Epithelial cell of esophagus (primary cell): ENCODE data around the gene IFNE.

Experiments
- DNase-seq: peaks from one replicate; pipeline ENCODE4 v3.0.0; 2010; ENCODE audit warnings: low read depth
- H3K4me3 ChIP-seq: 2 replicates; pipeline ENCODE4 v1.5.1; 2011; ENCODE audit warnings: mild to moderate bottlenecking, low read length, control low read depth
- TF ChIP-seq, protein P1 (sequence below): IDR thresholded peaks from 2 replicates; pipeline ENCODE4 v1.5.1; 2011; ENCODE audit warnings: low read depth, mild to moderate bottlenecking, low read length, control low read depth, inconsistent platforms; ENCODE audit not compliant: insufficient read depth; ENCODE audit errors: missing control alignments

The IFNE gene

DNA sequence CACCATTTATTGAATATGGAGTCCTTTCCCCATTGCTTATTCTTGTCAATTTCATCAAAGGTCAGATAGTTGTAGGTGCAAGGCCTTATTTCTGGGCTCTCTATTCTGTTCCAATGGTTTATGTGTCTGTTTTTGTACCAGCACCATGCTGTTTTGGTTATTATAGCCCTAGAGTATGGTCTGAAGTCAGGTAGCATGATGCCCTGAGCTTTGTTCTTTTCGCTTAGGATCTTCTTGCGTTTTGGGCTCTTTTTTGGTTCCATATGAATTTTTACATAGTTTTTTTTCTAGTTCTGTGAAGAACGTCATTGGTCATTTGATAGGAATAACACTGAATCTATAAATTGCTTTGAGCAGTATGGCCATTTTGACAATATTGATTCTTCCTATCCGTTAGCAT, 40.2 kb upstream of the IFNE start:
- TF ChIP-seq, protein P1, sequence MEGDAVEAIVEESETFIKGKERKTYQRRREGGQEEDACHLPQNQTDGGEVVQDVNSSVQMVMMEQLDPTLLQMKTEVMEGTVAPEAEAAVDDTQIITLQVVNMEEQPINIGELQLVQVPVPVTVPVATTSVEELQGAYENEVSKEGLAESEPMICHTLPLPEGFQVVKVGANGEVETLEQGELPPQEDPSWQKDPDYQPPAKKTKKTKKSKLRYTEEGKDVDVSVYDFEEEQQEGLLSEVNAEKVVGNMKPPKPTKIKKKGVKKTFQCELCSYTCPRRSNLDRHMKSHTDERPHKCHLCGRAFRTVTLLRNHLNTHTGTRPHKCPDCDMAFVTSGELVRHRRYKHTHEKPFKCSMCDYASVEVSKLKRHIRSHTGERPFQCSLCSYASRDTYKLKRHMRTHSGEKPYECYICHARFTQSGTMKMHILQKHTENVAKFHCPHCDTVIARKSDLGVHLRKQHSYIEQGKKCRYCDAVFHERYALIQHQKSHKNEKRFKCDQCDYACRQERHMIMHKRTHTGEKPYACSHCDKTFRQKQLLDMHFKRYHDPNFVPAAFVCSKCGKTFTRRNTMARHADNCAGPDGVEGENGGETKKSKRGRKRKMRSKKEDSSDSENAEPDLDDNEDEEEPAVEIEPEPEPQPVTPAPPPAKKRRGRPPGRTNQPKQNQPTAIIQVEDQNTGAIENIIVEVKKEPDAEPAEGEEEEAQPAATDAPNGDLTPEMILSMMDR: no peak
- no peak for DNase-seq
- no peak overlapping the region for H3K4me3 ChIP-seq

DNA sequence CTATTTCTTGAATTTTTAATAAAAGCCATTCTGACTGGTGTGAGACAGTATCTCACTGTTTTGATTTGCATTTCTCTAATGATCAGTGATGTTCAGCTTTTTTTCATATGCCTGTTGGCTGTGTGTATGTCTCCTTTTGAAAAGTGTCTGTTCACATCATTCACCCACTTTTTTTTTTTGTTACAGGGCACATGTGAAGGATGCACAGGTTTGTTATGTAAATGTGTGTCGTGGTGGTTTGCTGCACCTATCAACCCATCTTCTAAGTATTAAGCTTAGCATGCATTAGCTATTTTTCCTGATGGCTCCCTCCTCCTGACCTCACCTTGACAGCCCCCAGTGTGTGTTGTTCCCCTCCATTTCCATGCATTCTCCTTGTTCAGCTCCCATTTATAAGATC, 39.3 kb upstream of the IFNE start:
- DNase-seq: no peak
- no peak overlapping the region for H3K4me3 ChIP-seq
- TF ChIP-seq, protein P1: no peak

DNA sequence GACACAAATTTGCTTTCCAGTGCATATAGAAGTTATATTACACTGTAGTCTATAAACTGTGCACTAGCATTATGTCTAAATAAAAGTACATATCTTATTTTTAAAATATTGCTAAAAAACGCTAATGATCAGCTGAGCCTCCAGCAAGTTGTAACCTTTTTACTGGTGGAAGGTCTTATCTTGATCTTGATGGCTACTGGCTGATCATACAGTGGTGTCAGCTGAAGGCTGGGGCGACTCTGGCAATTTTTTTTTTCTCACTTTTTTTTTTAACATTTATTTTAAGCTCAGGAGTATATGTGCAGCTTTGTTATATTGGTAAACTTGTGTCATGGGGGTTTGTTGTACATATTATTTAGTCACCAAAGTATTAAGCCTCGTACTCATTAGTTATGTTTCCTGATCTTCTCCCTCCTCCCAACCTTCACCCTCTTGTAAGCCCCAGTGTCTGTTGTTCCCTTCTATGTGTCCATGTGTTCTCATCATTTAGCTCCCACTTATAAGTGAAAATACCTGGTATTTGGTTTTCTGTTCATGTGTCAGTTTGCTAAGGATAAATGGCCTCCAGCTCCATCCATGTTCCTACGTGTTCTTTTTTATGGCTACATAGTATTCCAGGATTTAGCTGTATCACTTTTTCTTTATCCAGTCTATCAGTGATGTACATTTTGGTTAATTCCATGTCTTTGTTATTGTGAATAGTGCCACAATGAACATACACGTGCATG, 38.6 kb upstream of the IFNE start:
- TF ChIP-seq, protein P1: no peak
- H3K4me3 ChIP-seq: no peak overlapping the region
- DNase-seq: no peak

DNA sequence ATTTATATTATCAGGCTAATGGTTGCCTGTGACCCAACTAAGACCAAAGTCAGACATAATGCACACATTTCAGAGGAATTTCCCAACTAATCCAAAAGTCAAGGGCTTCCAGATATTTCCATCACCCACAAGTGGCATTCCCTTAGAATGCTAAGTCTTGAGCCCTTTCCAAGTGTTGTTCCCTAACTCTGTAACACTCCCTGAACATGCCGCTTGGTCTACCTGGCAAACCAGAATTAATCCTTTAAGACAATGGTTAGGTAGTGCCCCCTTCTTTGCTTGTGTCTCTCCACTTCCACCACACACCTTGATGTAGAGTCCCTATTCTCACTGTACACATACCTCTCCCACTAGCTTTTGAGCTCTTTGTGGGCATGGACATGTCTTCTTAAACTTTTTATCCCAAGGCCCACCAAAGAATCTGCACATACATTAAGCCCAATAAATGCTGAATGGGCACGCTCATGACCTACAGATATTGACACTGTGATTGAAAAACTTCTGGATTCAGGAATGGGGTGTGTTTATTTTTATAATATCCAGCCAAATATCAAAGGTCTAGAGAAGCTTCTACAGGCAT, 37.8 kb upstream of the IFNE start:
- no peak for DNase-seq
- no peak overlapping the region for H3K4me3 ChIP-seq
- TF ChIP-seq, protein P1: no peak

DNA sequence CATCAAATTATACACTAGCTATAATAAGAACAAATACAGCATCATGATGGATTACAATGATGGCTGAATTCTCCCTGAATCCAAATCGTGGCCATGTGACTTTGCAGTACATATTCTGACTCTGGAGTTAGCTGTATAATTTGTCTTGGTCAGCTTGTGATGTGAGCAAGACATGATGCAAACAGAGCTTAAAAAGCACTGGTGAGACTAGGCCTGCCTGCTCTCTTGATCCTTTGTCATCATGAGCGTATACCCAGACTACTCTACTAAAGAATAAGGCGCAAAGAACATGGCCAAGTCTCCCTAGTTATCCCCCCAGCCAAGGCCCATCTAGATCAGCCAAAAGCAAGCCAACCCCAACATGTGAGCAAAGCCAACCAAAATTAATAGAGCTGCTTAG, 34.7 kb upstream of the IFNE start:
- no peak overlapping the region for H3K4me3 ChIP-seq
- TF ChIP-seq, protein P1: no peak
- DNase-seq: no peak

DNA sequence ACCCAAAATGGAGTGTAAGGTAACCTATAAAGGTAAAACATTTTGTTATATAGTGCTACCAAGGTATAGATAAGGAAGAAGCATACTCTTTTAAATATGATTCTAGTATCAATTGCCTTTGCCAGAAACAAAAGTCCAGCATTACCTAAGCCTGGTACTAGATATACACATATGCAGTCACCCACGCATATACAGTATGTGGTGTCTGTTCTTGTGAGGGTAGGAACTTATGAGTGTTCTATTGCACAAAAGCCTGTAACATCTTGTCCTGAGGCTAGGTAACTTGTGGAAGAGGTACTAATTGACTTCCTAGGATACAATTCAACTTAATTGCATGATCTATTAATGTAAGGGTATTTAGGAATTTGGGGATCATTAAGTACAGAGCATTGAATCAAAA, 31.3 kb upstream of the IFNE start:
- DNase-seq: peak; percentile 75
- TF ChIP-seq, protein P1: no peak
- H3K4me3 ChIP-seq: no peak overlapping the region

DNA sequence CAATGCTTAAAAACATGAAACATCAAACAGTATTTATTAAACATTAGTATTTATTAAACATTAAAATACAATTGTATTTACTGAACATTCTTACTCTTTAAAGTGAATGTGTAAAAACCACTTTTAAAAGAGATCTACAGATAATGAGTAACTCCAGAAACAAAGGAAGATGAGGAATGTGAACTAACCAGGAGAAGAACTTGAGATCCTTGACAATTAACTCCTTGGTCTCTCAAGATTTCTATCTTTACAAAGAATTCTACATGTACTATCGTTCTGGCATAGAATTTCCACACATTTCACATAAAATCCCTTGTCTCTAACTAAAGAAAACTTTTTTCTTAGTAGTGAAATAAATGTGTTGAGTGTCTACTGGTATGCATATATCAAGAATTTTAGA, 28.7 kb upstream of the IFNE start:
- TF ChIP-seq, protein P1: no peak
- no peak overlapping the region for H3K4me3 ChIP-seq
- no peak for DNase-seq
